Measurements from ENCODE around the gene CFTR.

GRCh38 chr7:117508676-117509075 is 28.9 kb downstream of the CFTR start:
- TF ChIP-seq CTCF (IDR thresholded peaks at IDR 0.05; ENCODE audit: low read depth, low read length), result no peak
- no peak for TF ChIP-seq EZH2phosphoT487 (IDR thresholded peaks at IDR 0.05; ENCODE audit: low read depth)

Measured in OCI-LY3 (cell line).